ENCODE results near the gene UPP1. TPM values are rescaled to one million over a fixed set of nuclear protein-coding genes. Genes with fewer than 3 reads are reported as not detected.

UPP1 gene
- total and polyA plus RNA-seq, 5 donors from 2014 or later, result 66.6 to 123 (median 106) TPM

DNA sequence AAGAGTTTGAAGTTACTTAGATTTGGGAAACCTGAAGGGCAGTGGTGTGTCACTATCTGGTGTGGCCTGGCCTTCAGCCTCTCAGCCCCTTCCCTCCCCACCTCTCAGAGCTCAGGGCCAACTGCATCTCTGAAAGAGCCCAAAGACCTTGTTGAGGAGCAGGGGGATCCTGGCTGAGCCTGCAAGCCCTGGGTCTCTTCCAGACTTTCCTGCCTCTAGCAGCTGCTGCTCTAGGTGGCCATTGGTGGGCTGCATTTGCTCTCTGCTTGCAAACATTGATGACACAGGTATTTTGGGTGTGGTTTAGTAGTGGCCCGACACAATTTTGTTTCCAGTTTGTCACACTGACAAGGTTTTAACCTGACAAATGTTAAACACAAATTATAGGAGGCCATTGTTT is 3.1 kb upstream of the UPP1 start:
- H3K36me3 ChIP-seq (ENCODE audit: control insufficient read depth, insufficient read depth, low read length), result peaks cover 3% of the 10 kb centered on the region
- Mint-ChIP-seq H3K4me3 (no peak overlapping the region), H3K27ac (peak overlapping the region; percentile 88 to 97 (median 89)), H3K9me3 (peaks cover 0 to 1% (median 0%) of the 10 kb centered on the region in 7 donors), H3K27me3 (peaks cover under 1% of the 10 kb centered on the region), H3K4me1 (peaks cover 27 to 67% (median 51%) of the 10 kb centered on the region in 4 donors), H3K36me3 (peaks cover 5% of the 10 kb centered on the region)
- ATAC-seq (ENCODE audit: low read depth in 2 of 2) (no peak), DNase-seq (no peak)
- no peak overlapping the region for H3K4me3 ChIP-seq (ENCODE audit: low read depth, low read length)
- H3K4me1 ChIP-seq (ENCODE audit: control insufficient read depth, insufficient read depth, low read length, poor library complexity, severe bottlenecking), result peaks cover 59% of the 10 kb centered on the region
- peak overlapping the region; percentile 80 for H3K27ac ChIP-seq (ENCODE audit: insufficient read depth, low read length, poor library complexity, severe bottlenecking)
- no peaks in the 10 kb centered on the region for H3K9me3 ChIP-seq (ENCODE audit: control insufficient read depth in 2 of 2, low read length in 2 of 2)
- no peaks in the 10 kb centered on the region for H3K27me3 ChIP-seq (ENCODE audit: control insufficient read depth, insufficient read depth, low read length)

DNA sequence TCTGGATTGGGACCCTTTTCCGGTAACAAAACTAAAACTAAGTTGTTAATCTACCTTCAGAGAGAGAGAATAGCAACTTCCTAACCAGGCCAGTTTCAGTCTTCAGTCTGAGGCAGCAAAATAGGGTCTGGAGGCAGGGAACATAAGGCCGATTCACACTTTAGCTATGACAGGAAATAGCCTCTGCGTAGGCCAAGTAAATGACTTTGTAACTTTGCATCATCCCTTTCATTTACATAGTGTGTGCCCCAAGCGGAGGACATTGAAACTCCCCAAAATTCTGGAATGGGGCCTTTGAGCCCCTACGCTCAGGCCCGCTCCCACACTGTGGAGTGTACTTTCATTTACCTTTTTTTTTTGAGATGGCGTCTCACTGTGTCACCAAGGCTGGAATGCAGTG is 1.7 kb upstream of the UPP1 start:
- Histone ChIP-seq H3K36me3 (ENCODE audit: control insufficient read depth, insufficient read depth, low read length) (peaks cover 16% of the 10 kb centered on the region), H3K27me3 (ENCODE audit: control insufficient read depth, insufficient read depth, low read length) (no peaks in the 10 kb centered on the region), H3K4me1 (ENCODE audit: control insufficient read depth, insufficient read depth, low read length, poor library complexity, severe bottlenecking) (peaks cover 70% of the 10 kb centered on the region), H3K9me3 (ENCODE audit: control insufficient read depth in 2 of 2, low read length in 2 of 2) (no peaks in the 10 kb centered on the region), H3K4me3 (ENCODE audit: low read depth, low read length) (peak overlapping the region; percentile 30), H3K27ac (ENCODE audit: insufficient read depth, low read length, poor library complexity, severe bottlenecking) (peak overlapping the region; percentile 80)
- H3K4me3 Mint-ChIP-seq, result peak overlapping the region; percentile 65 to 91 (median 84)
- DNase-seq (peak in 2 of 3 donors; percentile 40 to 74), ATAC-seq (ENCODE audit: low read depth in 2 of 2) (no peak)
- peaks cover 0 to 1% (median 0%) of the 10 kb centered on the region in 7 donors for H3K9me3 Mint-ChIP-seq
- peaks cover 16% of the 10 kb centered on the region for H3K36me3 Mint-ChIP-seq
- H3K27ac Mint-ChIP-seq, result peak overlapping the region; percentile 88 to 97 (median 89)
- peaks cover 35 to 80% (median 62%) of the 10 kb centered on the region in 4 donors for H3K4me1 Mint-ChIP-seq
- no peaks in the 10 kb centered on the region for H3K27me3 Mint-ChIP-seq

DNA sequence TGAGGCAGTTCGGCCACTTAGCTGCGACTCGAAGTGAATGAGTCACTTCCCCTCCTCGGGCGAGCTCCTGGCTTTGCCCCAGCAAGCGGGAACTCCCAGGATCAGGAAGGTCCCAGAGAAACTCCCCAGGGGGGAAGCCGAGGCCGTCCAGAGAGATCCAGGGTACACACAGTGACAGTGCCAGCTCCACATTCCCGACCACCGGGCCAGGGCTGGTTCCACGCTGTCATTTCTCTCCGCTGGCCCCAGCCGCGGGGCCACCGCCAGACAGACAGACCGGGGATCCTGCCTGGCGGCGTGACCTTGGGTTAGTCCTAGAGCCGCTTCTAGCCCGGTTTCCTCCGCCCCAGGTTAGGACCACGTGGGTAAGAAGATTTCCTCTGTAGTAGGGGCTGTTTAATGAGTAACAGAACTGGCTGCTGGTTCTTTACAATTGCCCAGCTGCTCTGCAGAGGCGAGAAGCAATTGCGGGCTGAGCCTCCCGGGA is 463 bp upstream of the UPP1 start:
- Mint-ChIP-seq H3K36me3 (peaks cover 27% of the 10 kb centered on the region), H3K9me3 (peaks cover 0 to 1% (median 0%) of the 10 kb centered on the region in 7 donors), H3K27ac (peak overlapping the region; percentile 77 to 91 (median 91)), H3K4me3 (peak overlapping the region; percentile 91 to 98 (median 94)), H3K4me1 (peaks cover 30 to 80% (median 62%) of the 10 kb centered on the region in 4 donors), H3K27me3 (no peaks in the 10 kb centered on the region)
- no peaks in the 10 kb centered on the region for H3K27me3 ChIP-seq (ENCODE audit: control insufficient read depth, insufficient read depth, low read length)
- H3K36me3 ChIP-seq (ENCODE audit: control insufficient read depth, insufficient read depth, low read length), result peaks cover 28% of the 10 kb centered on the region
- peaks cover 70% of the 10 kb centered on the region for H3K4me1 ChIP-seq (ENCODE audit: control insufficient read depth, insufficient read depth, low read length, poor library complexity, severe bottlenecking)
- H3K27ac ChIP-seq (ENCODE audit: insufficient read depth, low read length, poor library complexity, severe bottlenecking), result peak overlapping the region; percentile 87
- DNase-seq (no peak), ATAC-seq (ENCODE audit: low read depth in 2 of 2) (peak; percentile 76 to 77)
- no peaks in the 10 kb centered on the region for H3K9me3 ChIP-seq (ENCODE audit: control insufficient read depth in 2 of 2, low read length in 2 of 2)
- peak overlapping the region; percentile 61 for H3K4me3 ChIP-seq (ENCODE audit: low read depth, low read length)

- Mint-ChIP-seq H3K36me3 (peaks cover 38% of the 10 kb centered on the region), H3K4me1 (peaks cover 28 to 85% (median 62%) of the 10 kb centered on the region in 4 donors), H3K9me3 (peaks cover 0 to 1% (median 0%) of the 10 kb centered on the region in 7 donors), H3K4me3 (peak overlapping the region; percentile 91 to 98 (median 94)), H3K27ac (peak overlapping the region; percentile 55 to 96 (median 77)), H3K27me3 (no peaks in the 10 kb centered on the region)
- ATAC-seq (ENCODE audit: low read depth in 2 of 2) (no peak), DNase-seq (no peak)
- H3K4me3 ChIP-seq (ENCODE audit: low read depth, low read length), result peak overlapping the region; percentile 92
- H3K27me3 ChIP-seq (ENCODE audit: control insufficient read depth, insufficient read depth, low read length), result no peaks in the 10 kb centered on the region
- H3K36me3 ChIP-seq (ENCODE audit: control insufficient read depth, insufficient read depth, low read length), result peaks cover 36% of the 10 kb centered on the region
- peak overlapping the region; percentile 87 for H3K27ac ChIP-seq (ENCODE audit: insufficient read depth, low read length, poor library complexity, severe bottlenecking)
- peaks cover 81% of the 10 kb centered on the region for H3K4me1 ChIP-seq (ENCODE audit: control insufficient read depth, insufficient read depth, low read length, poor library complexity, severe bottlenecking)
- no peaks in the 10 kb centered on the region for H3K9me3 ChIP-seq (ENCODE audit: control insufficient read depth in 2 of 2, low read length in 2 of 2)
Measured at GRCh38 chr7:48090095-48090805, 1.2 kb downstream of the UPP1 start.

DNA sequence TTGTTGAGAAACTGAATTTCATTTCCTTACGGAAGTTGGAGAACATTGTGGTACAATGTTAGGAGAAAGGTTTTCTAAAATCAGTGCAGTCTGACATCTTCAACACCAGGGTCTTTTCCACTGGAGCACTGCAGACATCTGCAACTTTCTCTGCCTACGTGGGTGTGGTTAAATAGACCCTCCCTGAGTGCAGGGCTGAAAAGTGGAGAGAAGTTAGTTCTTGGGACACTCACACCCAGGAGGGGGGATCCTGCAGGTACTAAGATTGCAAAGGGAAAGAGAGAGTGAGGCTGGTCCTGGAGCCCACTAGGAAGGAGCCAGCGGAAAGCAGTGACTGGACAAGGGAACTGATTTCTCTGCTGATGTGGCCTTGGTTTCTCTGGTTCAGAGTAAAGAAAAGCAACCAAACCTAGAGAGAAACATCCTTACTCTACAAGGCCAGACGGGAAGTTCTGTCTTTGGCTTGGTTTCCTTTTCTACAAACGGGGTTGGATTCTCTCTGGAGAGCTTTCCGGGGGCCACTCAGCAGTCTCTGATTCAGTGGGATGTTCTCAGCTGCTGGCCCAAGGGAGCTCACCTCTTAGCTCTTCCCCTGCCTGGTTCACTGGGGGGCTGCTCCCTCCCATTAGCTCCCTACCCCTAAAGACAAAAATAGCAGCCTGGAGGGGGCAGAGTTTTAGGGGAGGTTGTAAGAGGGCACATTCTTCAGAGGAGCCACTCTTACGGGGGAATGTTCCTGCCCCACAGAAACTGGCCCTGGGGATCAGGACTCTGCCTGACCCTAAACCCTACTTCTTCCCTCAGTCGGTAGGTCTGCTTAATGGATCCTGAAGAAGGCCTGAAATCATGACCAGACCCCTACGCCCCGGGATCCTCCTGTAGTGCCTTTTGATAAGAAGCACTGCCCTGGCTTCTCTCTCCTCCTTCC is 2.7 kb downstream of the UPP1 start:
- peaks cover 31 to 83% (median 60%) of the 10 kb centered on the region in 4 donors for H3K4me1 Mint-ChIP-seq
- DNase-seq, result no peak
- H3K4me3 ChIP-seq (ENCODE audit: low read depth, low read length), result peak overlapping the region; percentile 92
- no peaks in the 10 kb centered on the region for H3K27me3 Mint-ChIP-seq
- peaks cover 47% of the 10 kb centered on the region for H3K36me3 Mint-ChIP-seq
- peaks cover 36% of the 10 kb centered on the region for H3K36me3 ChIP-seq (ENCODE audit: control insufficient read depth, insufficient read depth, low read length)
- H3K27ac ChIP-seq (ENCODE audit: insufficient read depth, low read length, poor library complexity, severe bottlenecking), result peak overlapping the region; percentile 49
- H3K4me3 Mint-ChIP-seq, result peak overlapping the region; percentile 91 to 98 (median 94)
- no peaks in the 10 kb centered on the region for H3K9me3 ChIP-seq (ENCODE audit: control insufficient read depth in 2 of 2, low read length in 2 of 2)
- H3K27ac Mint-ChIP-seq, result peak overlapping the region; percentile 8 to 76 (median 62)
- H3K9me3 Mint-ChIP-seq, result peaks cover 0 to 1% (median 0%) of the 10 kb centered on the region in 7 donors
- ATAC-seq (ENCODE audit: low read depth in 2 of 2), result no peak
- H3K27me3 ChIP-seq (ENCODE audit: control insufficient read depth, insufficient read depth, low read length), result no peaks in the 10 kb centered on the region
- H3K4me1 ChIP-seq (ENCODE audit: control insufficient read depth, insufficient read depth, low read length, poor library complexity, severe bottlenecking), result peaks cover 87% of the 10 kb centered on the region

GRCh38 chr7:48094861-48095293 is 5.8 kb downstream of the UPP1 start:
- no peaks in the 10 kb centered on the region for H3K27me3 Mint-ChIP-seq
- peaks cover 43 to 96% (median 71%) of the 10 kb centered on the region in 4 donors for H3K4me1 Mint-ChIP-seq
- ATAC-seq (ENCODE audit: low read depth in 2 of 2), result no peak
- Histone ChIP-seq H3K27ac (ENCODE audit: insufficient read depth, low read length, poor library complexity, severe bottlenecking) (peak overlapping the region; percentile 41), H3K27me3 (ENCODE audit: control insufficient read depth, insufficient read depth, low read length) (no peaks in the 10 kb centered on the region), H3K9me3 (ENCODE audit: control insufficient read depth in 2 of 2, low read length in 2 of 2) (no peaks in the 10 kb centered on the region), H3K36me3 (ENCODE audit: control insufficient read depth, insufficient read depth, low read length) (peaks cover 48% of the 10 kb centered on the region), H3K4me1 (ENCODE audit: control insufficient read depth, insufficient read depth, low read length, poor library complexity, severe bottlenecking) (peaks cover 89% of the 10 kb centered on the region), H3K4me3 (ENCODE audit: low read depth, low read length) (no peak overlapping the region)
- H3K4me3 Mint-ChIP-seq, result peak overlapping the region; percentile 15 to 91 (median 36)
- H3K27ac Mint-ChIP-seq, result peak overlapping the region; percentile 81 to 91 (median 85)
- H3K9me3 Mint-ChIP-seq, result peaks cover 0 to 2% (median 0%) of the 10 kb centered on the region in 7 donors
- DNase-seq, result no peak
- H3K36me3 Mint-ChIP-seq, result peaks cover 67% of the 10 kb centered on the region

DNA sequence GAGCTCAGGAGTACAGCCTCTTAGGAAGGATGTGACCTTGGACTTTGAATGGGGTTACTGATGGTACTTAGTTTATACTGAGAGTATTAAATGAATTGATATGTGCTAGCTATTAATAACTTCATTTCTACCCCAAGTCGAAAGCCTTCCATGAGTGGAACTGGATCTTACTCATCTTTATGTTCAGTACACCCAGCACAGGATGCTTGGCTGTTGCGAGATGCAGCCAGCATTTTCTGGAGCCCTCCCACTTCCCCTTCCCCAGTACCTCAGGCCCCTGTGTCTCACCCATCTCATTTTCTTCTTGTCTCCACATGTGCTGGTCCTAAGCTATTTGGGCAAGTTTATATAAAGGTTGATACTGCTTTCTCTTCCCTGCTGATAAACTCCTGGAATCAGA is 7.2 kb downstream of the UPP1 start:
- Histone ChIP-seq H3K27ac (ENCODE audit: insufficient read depth, low read length, poor library complexity, severe bottlenecking) (peak overlapping the region; percentile 75), H3K27me3 (ENCODE audit: control insufficient read depth, insufficient read depth, low read length) (no peaks in the 10 kb centered on the region), H3K4me1 (ENCODE audit: control insufficient read depth, insufficient read depth, low read length, poor library complexity, severe bottlenecking) (peaks cover 87% of the 10 kb centered on the region), H3K36me3 (ENCODE audit: control insufficient read depth, insufficient read depth, low read length) (peaks cover 56% of the 10 kb centered on the region), H3K9me3 (ENCODE audit: control insufficient read depth in 2 of 2, low read length in 2 of 2) (no peaks in the 10 kb centered on the region), H3K4me3 (ENCODE audit: low read depth, low read length) (peak overlapping the region; percentile 49)
- peaks cover 35 to 93% (median 62%) of the 10 kb centered on the region in 4 donors for H3K4me1 Mint-ChIP-seq
- H3K27ac Mint-ChIP-seq, result peak overlapping the region; percentile 93 to 98 (median 96)
- peak in 1 of 3 donors; percentile 78 for DNase-seq
- ATAC-seq (ENCODE audit: low read depth in 2 of 2), result peak in 1 of 2 donors; percentile 24
- peaks cover 61% of the 10 kb centered on the region for H3K36me3 Mint-ChIP-seq
- H3K4me3 Mint-ChIP-seq, result peak overlapping the region; percentile 82 to 91 (median 85)
- H3K27me3 Mint-ChIP-seq, result no peaks in the 10 kb centered on the region
- H3K9me3 Mint-ChIP-seq, result peaks cover 0 to 2% (median 0%) of the 10 kb centered on the region in 7 donors
